Glutamatergic neuron (in vitro differentiated cells): Measurements from ENCODE around the gene MRPL19. TPM values are rescaled to one million over a fixed set of nuclear protein-coding genes. Genes with fewer than 3 reads are reported as not detected.

Experiments
- DNase-seq: peaks from one replicate; pipeline ENCODE4 v3.0.0; 2022
- H3K27ac Mint-ChIP-seq: one replicate; pipeline ENCODE4 v1.8.0; 2020; ENCODE audit warnings: mild to moderate bottlenecking, mixed read lengths, inconsistent platforms; ENCODE audit not compliant: unreplicated experiment
- H3K27me3 Mint-ChIP-seq: one replicate; pipeline ENCODE4 v1.8.0; 2020; ENCODE audit warnings: mild to moderate bottlenecking, moderate library complexity, mixed read lengths, inconsistent platforms; ENCODE audit not compliant: unreplicated experiment
- H3K36me3 Mint-ChIP-seq: one replicate; pipeline ENCODE4 v1.8.0; 2020; ENCODE audit warnings: mild to moderate bottlenecking, mixed read lengths, inconsistent platforms; ENCODE audit not compliant: unreplicated experiment
- H3K4me1 Mint-ChIP-seq: one replicate; pipeline ENCODE4 v1.8.0; 2020; ENCODE audit warnings: mild to moderate bottlenecking, low read depth, mixed read lengths, inconsistent platforms; ENCODE audit not compliant: unreplicated experiment
- H3K4me3 Mint-ChIP-seq: one replicate; pipeline ENCODE4 v1.8.0; 2020; ENCODE audit warnings: mild to moderate bottlenecking, mixed read lengths, inconsistent platforms; ENCODE audit not compliant: unreplicated experiment
- H3K9me3 Mint-ChIP-seq: one replicate; pipeline ENCODE4 v1.8.0; 2020; ENCODE audit warnings: mild to moderate bottlenecking, moderate library complexity, mixed read lengths, inconsistent platforms; ENCODE audit not compliant: unreplicated experiment
- total RNA-seq: library from RNA; stranded (reverse); fragmentation: NEBNext Ultra II Directional; extraction: Animal tissue kit (Norgen Biotek cat#: 25700); gene quantifications from one replicate; pipeline ENCODE4 v1.2.1, GENCODE V29; 2021; ENCODE audit not compliant: unreplicated experiment
- TF ChIP-seq, protein P1 (sequence below): fragments of 200-600 bp; sonication (generic); IDR thresholded peaks from one replicate; pipeline ENCODE4 v1.5.0; 2021; ENCODE audit not compliant: partially characterized antibody, unreplicated experiment

The MRPL19 gene
- total RNA-seq, 1 donor from 2014 or later = 44.6 TPM

DNA sequence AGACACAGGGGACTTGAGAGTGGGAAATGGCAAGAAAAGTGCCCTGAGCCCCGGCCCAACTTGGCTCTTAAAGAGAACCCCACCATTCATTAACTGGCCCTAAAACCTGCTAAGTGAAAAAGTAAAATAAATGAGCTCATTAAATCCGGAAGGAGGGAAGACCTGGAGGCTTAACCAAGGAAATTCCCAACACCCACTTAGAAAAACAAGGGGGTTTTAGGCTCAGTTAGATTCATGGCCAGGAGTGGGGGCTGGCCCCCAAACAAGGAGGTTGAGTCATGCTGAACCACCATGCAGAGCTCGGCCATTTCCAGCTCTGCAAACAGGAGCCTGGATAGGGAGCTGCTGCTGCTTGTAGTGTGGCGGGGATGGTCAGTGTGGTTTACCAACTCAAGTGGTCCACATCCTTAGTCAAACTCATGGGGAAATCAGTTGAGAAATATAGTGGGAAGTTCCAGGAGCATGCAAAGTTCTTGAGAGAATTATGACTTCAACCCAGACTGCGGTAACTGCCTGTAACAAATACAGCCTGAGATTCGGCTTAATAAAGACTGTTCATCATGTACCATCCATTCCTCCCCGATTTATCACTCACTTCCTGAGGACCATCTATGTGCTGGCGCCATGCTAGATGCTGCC, 39.7 kb upstream of the MRPL19 start:
- peaks cover 1% of the 10 kb centered on the region for H3K27me3 Mint-ChIP-seq

DNA sequence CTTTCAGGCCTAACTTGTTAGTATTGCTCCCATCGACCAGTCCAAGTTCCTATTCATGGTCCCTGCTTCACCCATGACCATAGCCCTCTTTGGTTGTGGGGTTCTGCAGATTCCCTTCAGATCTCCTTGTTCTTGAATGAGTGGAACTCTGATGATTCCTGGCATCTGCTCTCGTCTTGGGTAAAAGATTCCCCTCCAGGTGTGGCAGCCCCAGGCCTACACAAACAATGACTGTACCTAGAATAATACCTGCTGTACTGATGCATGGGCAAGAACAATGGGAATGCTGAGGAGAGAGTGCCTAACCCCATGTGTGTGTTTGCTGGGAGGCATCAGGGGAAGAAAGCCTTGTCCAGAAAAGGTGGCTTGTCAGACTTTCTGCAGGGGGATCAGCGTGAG, 39.2 kb upstream of the MRPL19 start:
- TF ChIP-seq, protein P1, sequence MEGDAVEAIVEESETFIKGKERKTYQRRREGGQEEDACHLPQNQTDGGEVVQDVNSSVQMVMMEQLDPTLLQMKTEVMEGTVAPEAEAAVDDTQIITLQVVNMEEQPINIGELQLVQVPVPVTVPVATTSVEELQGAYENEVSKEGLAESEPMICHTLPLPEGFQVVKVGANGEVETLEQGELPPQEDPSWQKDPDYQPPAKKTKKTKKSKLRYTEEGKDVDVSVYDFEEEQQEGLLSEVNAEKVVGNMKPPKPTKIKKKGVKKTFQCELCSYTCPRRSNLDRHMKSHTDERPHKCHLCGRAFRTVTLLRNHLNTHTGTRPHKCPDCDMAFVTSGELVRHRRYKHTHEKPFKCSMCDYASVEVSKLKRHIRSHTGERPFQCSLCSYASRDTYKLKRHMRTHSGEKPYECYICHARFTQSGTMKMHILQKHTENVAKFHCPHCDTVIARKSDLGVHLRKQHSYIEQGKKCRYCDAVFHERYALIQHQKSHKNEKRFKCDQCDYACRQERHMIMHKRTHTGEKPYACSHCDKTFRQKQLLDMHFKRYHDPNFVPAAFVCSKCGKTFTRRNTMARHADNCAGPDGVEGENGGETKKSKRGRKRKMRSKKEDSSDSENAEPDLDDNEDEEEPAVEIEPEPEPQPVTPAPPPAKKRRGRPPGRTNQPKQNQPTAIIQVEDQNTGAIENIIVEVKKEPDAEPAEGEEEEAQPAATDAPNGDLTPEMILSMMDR = no peak
- Mint-ChIP-seq H3K27ac (no peak overlapping the region), H3K36me3 (no peaks in the 10 kb centered on the region), H3K4me1 (peaks cover 2% of the 10 kb centered on the region), H3K4me3 (no peak overlapping the region), H3K27me3 (peaks cover 1% of the 10 kb centered on the region), H3K9me3 (peaks cover 1% of the 10 kb centered on the region)
- DNase-seq = no peak

More for the DNA sequence above, 39.7 kb upstream of the MRPL19 start:
- H3K9me3 Mint-ChIP-seq = peaks cover 1% of the 10 kb centered on the region
- no peak overlapping the region for H3K4me3 Mint-ChIP-seq
- no peak overlapping the region for H3K27ac Mint-ChIP-seq
- TF ChIP-seq, protein P1 = no peak
- H3K4me1 Mint-ChIP-seq = peaks cover 2% of the 10 kb centered on the region
- DNase-seq = no peak
- H3K36me3 Mint-ChIP-seq = no peaks in the 10 kb centered on the region

DNA sequence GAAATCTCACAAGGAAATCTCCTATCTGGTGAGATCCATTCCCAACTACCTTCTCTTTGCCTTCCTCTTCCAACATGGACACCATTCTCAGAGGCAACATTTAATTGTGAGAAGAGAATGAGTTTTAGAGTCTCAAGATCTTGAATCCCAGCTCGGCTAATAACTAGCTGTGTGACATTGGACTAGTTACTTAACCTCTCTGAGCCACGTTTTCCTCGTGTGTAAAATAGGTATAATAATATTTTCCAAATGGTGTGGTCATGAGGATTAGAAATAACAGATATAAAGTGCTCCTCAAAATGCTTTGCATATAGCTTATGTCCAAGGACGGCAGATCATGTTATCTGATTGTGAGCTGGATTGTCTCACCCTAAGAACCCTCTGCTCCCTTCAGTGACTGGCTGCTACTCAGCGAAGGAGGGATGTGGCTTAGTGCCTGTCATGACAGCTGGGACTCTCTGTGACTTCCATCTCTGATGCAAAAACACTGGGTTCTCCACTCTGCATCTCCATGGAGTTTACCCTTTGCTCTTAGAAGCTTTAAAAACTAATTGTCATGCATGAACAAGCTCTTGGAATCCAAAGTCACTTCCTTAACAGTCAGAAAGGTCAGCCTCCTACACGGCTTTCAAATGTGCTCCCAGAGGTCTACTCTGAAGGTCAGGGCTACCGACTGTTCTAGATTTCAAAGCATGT, 38.4 kb upstream of the MRPL19 start:
- Mint-ChIP-seq H3K4me1 (peaks cover 2% of the 10 kb centered on the region), H3K27me3 (peaks cover 1% of the 10 kb centered on the region), H3K36me3 (no peaks in the 10 kb centered on the region), H3K4me3 (peak overlapping the region; percentile 76), H3K27ac (peak overlapping the region; percentile 82), H3K9me3 (peaks cover 1% of the 10 kb centered on the region)
- DNase-seq = no peak
- TF ChIP-seq, protein P1 = no peak

DNA sequence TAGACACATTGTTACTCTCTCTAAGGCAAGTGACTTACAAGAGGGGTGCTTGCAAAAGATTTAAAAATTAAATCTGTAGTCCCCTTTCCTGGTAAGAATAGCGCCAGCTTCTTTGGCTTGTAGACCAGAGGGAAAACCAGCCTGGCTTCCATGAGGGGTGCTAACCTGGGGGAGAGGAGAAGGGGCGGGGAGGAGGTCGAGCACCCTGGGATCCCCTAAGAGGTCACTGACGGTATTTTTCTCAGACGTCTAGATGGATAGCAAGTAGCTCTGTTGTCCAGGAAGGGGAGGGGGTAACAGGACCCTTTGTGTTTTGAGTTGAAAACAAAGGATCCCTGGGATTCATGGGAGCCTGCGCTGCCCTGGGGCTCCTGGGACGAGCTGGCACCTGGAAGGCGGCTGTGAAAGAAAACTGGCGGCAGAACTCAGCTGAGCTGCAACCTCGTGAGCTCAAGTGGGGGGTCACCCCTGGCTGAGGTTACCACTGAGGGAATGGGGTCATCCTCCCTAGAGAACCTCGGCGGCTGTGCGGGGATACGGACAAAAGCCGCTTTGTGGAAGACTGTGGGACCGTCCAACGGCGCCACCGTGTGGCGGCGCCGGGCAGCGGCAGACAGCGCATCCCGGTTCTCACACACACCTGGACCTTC, 37.8 kb upstream of the MRPL19 start:
- H3K36me3 Mint-ChIP-seq = no peaks in the 10 kb centered on the region
- peak overlapping the region; percentile 82 for H3K27ac Mint-ChIP-seq
- H3K4me1 Mint-ChIP-seq = peaks cover 2% of the 10 kb centered on the region
- peaks cover 1% of the 10 kb centered on the region for H3K9me3 Mint-ChIP-seq
- peak; percentile 72 for DNase-seq
- TF ChIP-seq, protein P1 = peak; percentile 92
- peak overlapping the region; percentile 76 for H3K4me3 Mint-ChIP-seq
- H3K27me3 Mint-ChIP-seq = peaks cover 1% of the 10 kb centered on the region

DNA sequence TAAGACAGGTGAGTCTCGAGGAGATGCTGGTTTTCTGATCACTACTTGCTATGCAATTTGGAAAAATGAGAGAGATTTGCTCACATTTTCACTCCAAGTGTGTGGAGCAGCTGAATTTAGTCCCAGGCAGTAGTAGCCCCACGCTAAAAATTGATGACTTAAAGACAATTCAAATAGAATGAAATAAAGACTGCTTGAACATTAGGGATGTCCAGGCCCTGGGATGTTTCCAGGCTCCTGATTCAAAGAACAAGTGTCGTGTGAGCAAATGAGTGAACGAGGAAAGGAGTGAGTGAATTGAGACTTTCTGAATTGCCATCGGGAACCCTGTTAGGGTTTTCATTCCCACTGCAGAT, 37.3 kb upstream of the MRPL19 start:
- H3K4me1 Mint-ChIP-seq = peaks cover 2% of the 10 kb centered on the region
- no peak for DNase-seq
- no peak overlapping the region for H3K4me3 Mint-ChIP-seq
- H3K36me3 Mint-ChIP-seq = no peaks in the 10 kb centered on the region
- TF ChIP-seq, protein P1 = no peak
- peaks cover 1% of the 10 kb centered on the region for H3K9me3 Mint-ChIP-seq
- no peak overlapping the region for H3K27ac Mint-ChIP-seq
- H3K27me3 Mint-ChIP-seq = peaks cover 1% of the 10 kb centered on the region
